HL-60 (cell line): ENCODE results near the gene ADD3.
A peak's percentile ranks its signal among the peaks of the same experiment; 100 is the strongest.

Experiments used
- CTCF ChIP-seq: IDR thresholded peaks from one replicate; pipeline ENCODE4 v1.5.1; 2011; ENCODE audit warnings: low read length, control low read depth, inconsistent platforms; ENCODE audit not compliant: insufficient read depth
- GABPA ChIP-seq: IDR thresholded peaks from 2 replicates; pipeline ENCODE4 v1.6.1; 2012; ENCODE audit warnings: low read depth
- POLR2AphosphoS5 ChIP-seq: IDR thresholded peaks from 2 replicates; pipeline ENCODE4 v1.6.1; 2012; ENCODE audit warnings: low read depth
- SPI1 ChIP-seq: IDR thresholded peaks from 2 replicates; pipeline ENCODE4 v1.6.1; 2012; ENCODE audit warnings: low read depth, mild to moderate bottlenecking, borderline replicate concordance
- TF ChIP-seq, protein P1 (sequence below): IDR thresholded peaks from 2 replicates; pipeline ENCODE4 v1.6.1; 2012; ENCODE audit warnings: low read depth; ENCODE audit not compliant: insufficient replicate concordance

- peak; percentile 67 for TF ChIP-seq CTCF
- no peak; the same call in 1 of the 2 replicates for TF ChIP-seq POLR2AphosphoS5
- TF ChIP-seq, protein P1, sequence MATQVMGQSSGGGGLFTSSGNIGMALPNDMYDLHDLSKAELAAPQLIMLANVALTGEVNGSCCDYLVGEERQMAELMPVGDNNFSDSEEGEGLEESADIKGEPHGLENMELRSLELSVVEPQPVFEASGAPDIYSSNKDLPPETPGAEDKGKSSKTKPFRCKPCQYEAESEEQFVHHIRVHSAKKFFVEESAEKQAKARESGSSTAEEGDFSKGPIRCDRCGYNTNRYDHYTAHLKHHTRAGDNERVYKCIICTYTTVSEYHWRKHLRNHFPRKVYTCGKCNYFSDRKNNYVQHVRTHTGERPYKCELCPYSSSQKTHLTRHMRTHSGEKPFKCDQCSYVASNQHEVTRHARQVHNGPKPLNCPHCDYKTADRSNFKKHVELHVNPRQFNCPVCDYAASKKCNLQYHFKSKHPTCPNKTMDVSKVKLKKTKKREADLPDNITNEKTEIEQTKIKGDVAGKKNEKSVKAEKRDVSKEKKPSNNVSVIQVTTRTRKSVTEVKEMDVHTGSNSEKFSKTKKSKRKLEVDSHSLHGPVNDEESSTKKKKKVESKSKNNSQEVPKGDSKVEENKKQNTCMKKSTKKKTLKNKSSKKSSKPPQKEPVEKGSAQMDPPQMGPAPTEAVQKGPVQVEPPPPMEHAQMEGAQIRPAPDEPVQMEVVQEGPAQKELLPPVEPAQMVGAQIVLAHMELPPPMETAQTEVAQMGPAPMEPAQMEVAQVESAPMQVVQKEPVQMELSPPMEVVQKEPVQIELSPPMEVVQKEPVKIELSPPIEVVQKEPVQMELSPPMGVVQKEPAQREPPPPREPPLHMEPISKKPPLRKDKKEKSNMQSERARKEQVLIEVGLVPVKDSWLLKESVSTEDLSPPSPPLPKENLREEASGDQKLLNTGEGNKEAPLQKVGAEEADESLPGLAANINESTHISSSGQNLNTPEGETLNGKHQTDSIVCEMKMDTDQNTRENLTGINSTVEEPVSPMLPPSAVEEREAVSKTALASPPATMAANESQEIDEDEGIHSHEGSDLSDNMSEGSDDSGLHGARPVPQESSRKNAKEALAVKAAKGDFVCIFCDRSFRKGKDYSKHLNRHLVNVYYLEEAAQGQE, result no peak
- no peak for TF ChIP-seq GABPA
- TF ChIP-seq SPI1, result peak; percentile 79; the same call in 1 of the 2 replicates
These were observed 129.4 kb downstream of the ADD3 start for GRCh38 chr10:110137142-110137545.
